ENCODE data around the gene AKAP13.
"Not testable (repeated sequence)": the region's sequence is repeated elsewhere in the genome, so short reads cannot be mapped to it uniquely, and the experiment has no call there.

AKAP13 gene

DNA sequence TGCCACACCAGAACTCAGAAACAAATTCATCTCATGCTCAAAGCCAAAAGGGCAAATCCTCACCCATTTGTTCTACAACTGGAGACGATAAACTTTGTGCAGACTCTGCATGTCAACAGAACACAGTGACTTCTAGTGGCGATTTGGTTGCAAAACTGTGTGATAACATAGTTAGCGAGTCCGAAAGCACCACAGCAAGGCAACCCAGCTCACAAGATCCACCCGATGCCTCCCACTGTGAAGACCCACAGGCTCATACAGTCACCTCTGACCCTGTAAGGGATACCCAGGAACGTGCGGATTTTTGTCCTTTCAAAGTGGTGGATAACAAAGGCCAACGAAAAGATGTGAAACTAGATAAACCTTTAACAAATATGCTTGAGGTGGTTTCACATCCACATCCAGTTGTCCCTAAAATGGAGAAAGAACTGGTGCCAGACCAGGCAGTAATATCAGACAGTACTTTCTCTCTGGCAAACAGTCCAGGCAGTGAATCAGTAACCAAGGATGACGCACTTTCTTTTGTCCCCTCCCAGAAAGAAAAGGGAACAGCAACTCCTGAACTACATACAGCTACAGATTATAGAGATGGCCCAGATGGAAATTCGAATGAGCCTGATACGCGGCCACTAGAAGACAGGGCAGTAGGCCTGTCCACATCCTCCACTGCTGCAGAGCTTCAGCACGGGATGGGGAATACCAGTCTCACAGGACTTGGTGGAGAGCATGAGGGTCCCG is 199.7 kb downstream of the AKAP13 start:
- FAIRE-seq (no peak), DNase-seq (ENCODE audit: insufficient read length, low spot score) (no peak)
- TF ChIP-seq POLR2A (IDR thresholded peaks at IDR 0.05; ENCODE audit: low read depth, low read length) (no peak), PAX5 (IDR thresholded peaks at IDR 0.05; ENCODE audit: insufficient read depth, low read length, severe bottlenecking) (no peak), SPI1 (IDR thresholded peaks at IDR 0.05; ENCODE audit: low read depth, low read length) (no peak), TAF1 (IDR thresholded peaks at IDR 0.05; ENCODE audit: low read depth, low read length) (no peak), POLR2AphosphoS5 (IDR thresholded peaks at IDR 0.05; ENCODE audit: low read depth, low read length) (no peak), POU2F2 (IDR thresholded peaks at IDR 0.05; ENCODE audit: low read depth, low read length) (no peak)

DNA sequence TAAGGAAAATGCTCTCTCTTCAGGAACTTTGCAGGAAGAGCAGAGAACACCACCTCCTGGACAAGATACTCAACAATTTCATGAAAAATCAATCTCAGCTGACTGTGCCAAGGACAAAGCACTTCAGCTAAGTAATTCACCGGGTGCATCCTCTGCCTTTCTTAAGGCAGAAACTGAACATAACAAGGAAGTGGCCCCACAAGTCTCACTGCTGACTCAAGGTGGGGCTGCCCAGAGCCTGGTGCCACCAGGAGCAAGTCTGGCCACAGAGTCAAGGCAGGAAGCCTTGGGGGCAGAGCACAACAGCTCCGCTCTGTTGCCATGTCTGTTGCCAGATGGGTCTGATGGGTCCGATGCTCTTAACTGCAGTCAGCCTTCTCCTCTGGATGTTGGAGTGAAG is 200.5 kb downstream of the AKAP13 start:
- DNase-seq (ENCODE audit: insufficient read length, low spot score) = no peak
- no peak for TF ChIP-seq POU2F2 (IDR thresholded peaks at IDR 0.05; ENCODE audit: low read depth, low read length)
- TF ChIP-seq POLR2A (IDR thresholded peaks at IDR 0.05; ENCODE audit: low read depth, low read length) = no peak
- peak; percentile 42; the same call in 1 of the 2 replicates for TF ChIP-seq SPI1 (IDR thresholded peaks at IDR 0.05; ENCODE audit: low read depth, low read length)
- no peak for FAIRE-seq

DNA sequence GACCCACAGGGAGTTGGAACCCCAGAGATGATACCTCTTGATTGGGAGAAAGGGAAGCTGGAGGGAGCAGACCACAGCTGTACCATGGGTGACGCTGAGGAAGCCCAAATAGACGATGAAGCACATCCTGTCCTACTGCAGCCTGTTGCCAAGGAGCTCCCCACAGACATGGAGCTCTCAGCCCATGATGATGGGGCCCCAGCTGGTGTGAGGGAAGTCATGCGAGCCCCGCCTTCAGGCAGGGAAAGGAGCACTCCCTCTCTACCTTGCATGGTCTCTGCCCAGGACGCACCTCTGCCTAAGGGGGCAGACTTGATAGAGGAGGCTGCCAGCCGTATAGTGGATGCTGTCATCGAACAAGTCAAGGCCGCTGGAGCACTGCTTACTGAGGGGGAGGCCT is 201.1 kb downstream of the AKAP13 start:
- TF ChIP-seq SPI1 (IDR thresholded peaks at IDR 0.05; ENCODE audit: low read depth, low read length) (no peak), TAF1 (IDR thresholded peaks at IDR 0.05; ENCODE audit: low read depth, low read length) (no peak), POU2F2 (IDR thresholded peaks at IDR 0.05; ENCODE audit: low read depth, low read length) (no peak), POLR2A (IDR thresholded peaks at IDR 0.05; ENCODE audit: low read depth, low read length) (no peak), POLR2AphosphoS5 (IDR thresholded peaks at IDR 0.05; ENCODE audit: low read depth, low read length) (no peak)
- DNase-seq (ENCODE audit: insufficient read length, low spot score) (no peak), FAIRE-seq (no peak)

DNA sequence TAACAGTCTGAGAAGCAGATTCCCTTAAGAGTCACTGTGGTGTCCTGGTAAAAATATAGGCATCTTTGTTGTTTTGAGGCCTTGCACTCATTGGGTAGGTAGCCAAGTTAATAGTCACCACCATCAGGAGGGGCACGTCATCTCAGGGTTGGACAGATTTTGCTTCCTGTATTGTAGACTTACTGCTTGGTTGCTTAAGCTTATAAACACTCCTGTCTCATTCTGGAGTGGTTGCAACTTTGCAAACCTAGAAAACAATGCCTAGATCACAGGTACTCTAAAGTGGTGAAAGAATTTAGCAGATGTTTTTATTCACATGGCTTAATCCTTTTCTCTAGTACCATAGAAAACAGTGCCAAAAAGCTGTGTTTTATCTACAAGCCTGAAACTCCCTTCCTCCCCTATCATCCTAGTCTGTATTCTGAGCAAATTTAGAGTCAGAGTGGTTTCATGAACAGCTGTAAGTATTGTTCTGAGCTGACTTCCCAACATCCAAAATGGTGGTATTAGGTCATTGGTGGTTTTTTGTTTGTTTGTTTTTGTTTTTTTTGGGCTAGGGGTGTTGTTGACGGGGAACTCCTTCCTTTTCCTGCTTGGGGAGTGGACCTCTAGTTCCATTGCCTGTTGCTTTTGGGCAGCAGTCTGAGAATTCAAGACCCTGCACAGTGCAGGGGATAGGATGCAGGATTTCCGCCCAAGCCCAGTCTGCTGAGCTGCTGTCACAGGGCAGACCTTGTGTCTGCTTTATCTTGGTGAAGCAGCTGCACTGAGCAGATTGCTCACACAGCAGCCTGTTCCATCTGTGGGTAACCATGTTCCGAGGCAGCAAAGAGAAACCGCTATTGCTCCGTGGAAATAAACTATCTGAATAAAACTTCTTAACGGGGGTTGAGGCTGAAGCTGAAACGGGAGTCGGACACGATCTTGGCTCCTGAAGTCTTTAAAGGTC is 202.0 kb downstream of the AKAP13 start:
- FAIRE-seq (peak; percentile 88), DNase-seq (ENCODE audit: insufficient read length, low spot score) (no peak)
- TF ChIP-seq POU2F2 (IDR thresholded peaks at IDR 0.05; ENCODE audit: low read depth, low read length) = 0 out of 2 replicates have a peak, but pooled peaks have one; percentile 26
- TF ChIP-seq TAF1 (IDR thresholded peaks at IDR 0.05; ENCODE audit: low read depth, low read length) = no peak; the same call in 1 of the 2 replicates
- peak; percentile 67; the same call in 1 of the 2 replicates for TF ChIP-seq POLR2AphosphoS5 (IDR thresholded peaks at IDR 0.05; ENCODE audit: low read depth, low read length)
- no peak for TF ChIP-seq PAX5 (IDR thresholded peaks at IDR 0.05; ENCODE audit: insufficient read depth, low read length, severe bottlenecking)
- 0 out of 2 replicates have a peak, but pooled peaks have one; percentile 12 for TF ChIP-seq SPI1 (IDR thresholded peaks at IDR 0.05; ENCODE audit: low read depth, low read length)
- peak; percentile 49; the same call in 1 of the 2 replicates for TF ChIP-seq POLR2A (IDR thresholded peaks at IDR 0.05; ENCODE audit: low read depth, low read length)

DNA sequence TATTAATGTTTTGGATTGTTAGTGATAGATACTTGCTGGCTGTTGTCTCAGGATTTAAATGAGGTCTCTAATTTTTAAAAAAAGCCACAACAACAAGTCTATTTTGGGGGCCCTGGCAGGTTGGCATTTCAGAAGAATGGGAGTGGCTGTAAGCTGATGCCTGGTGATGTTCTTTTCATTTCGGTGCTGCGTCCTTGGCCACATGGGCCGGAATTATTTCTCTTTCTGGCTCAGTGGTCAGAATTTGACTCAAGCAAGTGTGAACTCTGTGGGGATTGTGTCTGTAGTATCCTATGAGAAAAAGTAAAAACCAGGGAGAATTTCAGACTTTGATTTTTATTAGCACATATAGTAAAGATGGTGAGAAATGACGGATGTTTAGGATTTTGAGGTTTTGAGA is 203.0 kb downstream of the AKAP13 start:
- TF ChIP-seq SPI1 (IDR thresholded peaks at IDR 0.05; ENCODE audit: low read depth, low read length) (no peak), POLR2A (IDR thresholded peaks at IDR 0.05; ENCODE audit: low read depth, low read length) (no peak), POU2F2 (IDR thresholded peaks at IDR 0.05; ENCODE audit: low read depth, low read length) (no peak), TAF1 (IDR thresholded peaks at IDR 0.05; ENCODE audit: low read depth, low read length) (no peak), PAX5 (IDR thresholded peaks at IDR 0.05; ENCODE audit: insufficient read depth, low read length, severe bottlenecking) (no peak), POLR2AphosphoS5 (IDR thresholded peaks at IDR 0.05; ENCODE audit: low read depth, low read length) (no peak)
- FAIRE-seq (no peak), DNase-seq (ENCODE audit: insufficient read length, low spot score) (no peak)

DNA sequence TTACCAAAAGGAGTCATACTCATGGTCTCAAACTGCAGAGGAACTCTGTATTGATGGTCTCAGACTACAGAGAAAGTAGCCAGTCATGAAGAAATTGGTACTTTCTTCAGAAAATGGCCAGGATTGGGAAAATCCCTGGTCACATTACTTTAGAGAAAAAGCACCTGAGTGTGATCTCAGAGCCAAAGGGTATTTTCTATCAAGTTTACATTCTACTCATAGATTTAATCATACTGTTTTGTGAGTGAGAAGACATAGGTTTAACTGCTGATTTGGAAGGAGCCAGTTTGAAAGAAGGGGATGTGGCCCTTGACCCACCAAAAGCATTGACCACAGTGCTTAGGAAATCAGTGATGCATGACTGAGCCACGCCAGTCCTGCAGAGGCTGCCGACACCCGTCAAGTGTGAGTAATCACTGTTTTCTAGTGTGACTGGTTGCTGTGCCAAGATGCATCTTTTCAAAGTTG is 203.6 kb downstream of the AKAP13 start:
- peak; percentile 88 for FAIRE-seq
- DNase-seq (ENCODE audit: insufficient read length, low spot score) = no peak
- no peak for TF ChIP-seq POLR2A (IDR thresholded peaks at IDR 0.05; ENCODE audit: low read depth, low read length)
- TF ChIP-seq POU2F2 (IDR thresholded peaks at IDR 0.05; ENCODE audit: low read depth, low read length) = peak; percentile 87
- TF ChIP-seq SPI1 (IDR thresholded peaks at IDR 0.05; ENCODE audit: low read depth, low read length) = peak; percentile 86
- TF ChIP-seq PAX5 (IDR thresholded peaks at IDR 0.05; ENCODE audit: insufficient read depth, low read length, severe bottlenecking) = peak; percentile 99

DNA sequence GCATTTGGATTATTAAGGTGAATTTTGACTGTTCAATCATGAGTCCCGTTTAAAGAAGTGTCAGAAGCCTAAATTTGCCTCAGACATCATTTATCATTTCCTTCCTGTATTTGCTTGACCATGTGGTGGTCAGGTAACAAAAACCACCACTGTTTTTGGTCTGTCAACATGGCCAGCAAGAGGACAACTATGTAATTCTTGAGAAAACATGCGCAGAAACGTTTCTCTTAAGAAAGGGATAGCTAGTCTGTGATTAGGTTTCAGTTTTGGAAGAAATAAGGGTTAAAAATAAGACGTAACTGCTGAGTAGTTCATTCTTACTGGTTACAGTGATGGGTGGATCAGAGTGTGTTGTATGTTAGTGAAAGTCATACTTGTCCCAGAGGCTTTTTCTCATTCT is 204.5 kb downstream of the AKAP13 start:
- no peak for TF ChIP-seq POU2F2 (IDR thresholded peaks at IDR 0.05; ENCODE audit: low read depth, low read length)
- no peak for TF ChIP-seq PAX5 (IDR thresholded peaks at IDR 0.05; ENCODE audit: insufficient read depth, low read length, severe bottlenecking)
- TF ChIP-seq SPI1 (IDR thresholded peaks at IDR 0.05; ENCODE audit: low read depth, low read length) = no peak
- no peak for TF ChIP-seq POLR2AphosphoS5 (IDR thresholded peaks at IDR 0.05; ENCODE audit: low read depth, low read length)
- TF ChIP-seq TAF1 (IDR thresholded peaks at IDR 0.05; ENCODE audit: low read depth, low read length) = no peak; the same call in 1 of the 2 replicates
- TF ChIP-seq POLR2A (IDR thresholded peaks at IDR 0.05; ENCODE audit: low read depth, low read length) = no peak
- FAIRE-seq = peak; percentile 16
- DNase-seq (ENCODE audit: insufficient read length, low spot score) = no peak

DNA sequence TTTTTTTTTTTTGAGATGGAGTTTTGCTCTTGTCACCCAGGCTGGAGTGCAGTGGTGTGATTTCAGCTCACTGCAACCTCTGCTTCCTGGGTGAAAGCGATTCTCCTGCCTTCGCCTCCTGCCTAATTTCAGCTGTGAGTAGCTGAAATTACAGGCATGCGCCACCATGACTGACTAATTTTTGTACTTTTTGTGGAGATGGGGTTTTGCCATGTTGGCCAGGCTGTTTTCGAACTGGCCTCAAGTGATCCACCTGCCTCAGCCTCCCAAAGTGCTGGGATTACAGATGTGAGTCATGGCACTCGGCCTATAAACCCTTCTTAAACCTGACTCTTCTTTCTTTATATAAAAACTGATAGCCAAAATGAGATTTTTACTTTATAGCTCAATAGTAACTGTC is 205.8 kb downstream of the AKAP13 start:
- not testable (repeated sequence) for DNase-seq (ENCODE audit: insufficient read length, low spot score); FAIRE-seq

DNA sequence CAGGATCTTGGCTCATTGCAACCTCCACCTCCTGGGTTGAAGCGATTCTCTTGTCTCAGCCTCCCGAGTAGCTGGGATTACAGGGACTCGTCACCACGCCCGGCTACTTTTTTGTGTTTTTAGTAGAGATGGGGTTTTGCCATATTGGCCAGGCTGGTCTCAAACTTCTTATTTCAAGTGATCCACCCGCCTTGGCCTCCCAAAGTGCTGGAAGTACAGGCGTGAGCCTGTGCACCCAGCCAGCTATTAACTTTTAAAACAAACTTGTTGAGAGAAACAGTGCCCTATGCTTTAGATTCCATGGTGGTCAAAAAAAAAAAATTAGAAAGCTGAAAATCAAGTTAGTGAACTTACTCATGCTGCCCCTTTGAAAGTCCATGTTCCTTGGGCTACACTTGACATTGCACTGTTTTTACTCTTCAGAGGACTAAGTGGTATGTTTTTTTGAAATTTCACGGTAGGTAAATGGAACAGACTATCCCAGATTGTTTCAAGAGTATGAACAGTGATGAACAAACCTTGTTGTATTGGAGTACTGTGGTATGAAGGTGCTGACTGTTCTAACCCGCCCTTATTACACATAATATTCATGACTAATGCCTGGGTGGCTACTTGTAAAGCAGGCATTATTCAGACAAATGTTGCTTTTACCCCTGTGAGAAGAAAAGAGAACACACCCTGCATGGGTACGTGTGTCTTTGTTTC is 207.5 kb downstream of the AKAP13 start:
- no peak for TF ChIP-seq POU2F2 (IDR thresholded peaks at IDR 0.05; ENCODE audit: low read depth, low read length)
- no peak for TF ChIP-seq PAX5 (IDR thresholded peaks at IDR 0.05; ENCODE audit: insufficient read depth, low read length, severe bottlenecking)
- no peak for TF ChIP-seq TAF1 (IDR thresholded peaks at IDR 0.05; ENCODE audit: low read depth, low read length)
- no peak for TF ChIP-seq POLR2AphosphoS5 (IDR thresholded peaks at IDR 0.05; ENCODE audit: low read depth, low read length)
- no peak for TF ChIP-seq POLR2A (IDR thresholded peaks at IDR 0.05; ENCODE audit: low read depth, low read length)
- no peak for TF ChIP-seq SPI1 (IDR thresholded peaks at IDR 0.05; ENCODE audit: low read depth, low read length)
- FAIRE-seq = no peak

More for the DNA sequence above, 207.5 kb downstream of the AKAP13 start:
- no peak for DNase-seq (ENCODE audit: insufficient read length, low spot score)

Data from GM12891 (cell line).